GM12872 (cell line): ENCODE results near the gene STPG2.

Experiments used
- TF ChIP-seq, protein P1 (sequence below): IDR thresholded peaks from 3 replicates; pipeline ENCODE4 v1.5.1; 2011; ENCODE audit warnings: low read depth, mild to moderate bottlenecking, low read length, moderate library complexity; ENCODE audit not compliant: insufficient read depth

Gene STPG2

DNA sequence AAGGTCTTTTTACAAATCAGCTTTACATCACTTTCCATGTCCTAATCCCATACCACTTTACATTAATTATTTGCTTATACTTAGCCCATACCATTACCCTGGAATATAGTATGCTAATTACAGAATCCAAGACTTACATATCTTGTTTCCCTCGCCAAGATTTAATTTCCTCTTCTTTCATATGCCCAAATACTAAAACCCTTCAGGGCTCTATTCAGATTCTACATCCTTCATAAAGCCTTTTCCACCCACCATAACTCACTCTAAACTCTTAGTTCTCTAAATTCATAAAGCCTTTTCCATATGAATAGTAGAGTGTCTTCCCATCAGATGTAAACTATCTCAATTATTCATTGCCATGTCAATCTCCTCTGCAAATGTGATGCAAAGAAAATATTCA lies 390.7 kb downstream of the STPG2 start:
- TF ChIP-seq, protein P1, sequence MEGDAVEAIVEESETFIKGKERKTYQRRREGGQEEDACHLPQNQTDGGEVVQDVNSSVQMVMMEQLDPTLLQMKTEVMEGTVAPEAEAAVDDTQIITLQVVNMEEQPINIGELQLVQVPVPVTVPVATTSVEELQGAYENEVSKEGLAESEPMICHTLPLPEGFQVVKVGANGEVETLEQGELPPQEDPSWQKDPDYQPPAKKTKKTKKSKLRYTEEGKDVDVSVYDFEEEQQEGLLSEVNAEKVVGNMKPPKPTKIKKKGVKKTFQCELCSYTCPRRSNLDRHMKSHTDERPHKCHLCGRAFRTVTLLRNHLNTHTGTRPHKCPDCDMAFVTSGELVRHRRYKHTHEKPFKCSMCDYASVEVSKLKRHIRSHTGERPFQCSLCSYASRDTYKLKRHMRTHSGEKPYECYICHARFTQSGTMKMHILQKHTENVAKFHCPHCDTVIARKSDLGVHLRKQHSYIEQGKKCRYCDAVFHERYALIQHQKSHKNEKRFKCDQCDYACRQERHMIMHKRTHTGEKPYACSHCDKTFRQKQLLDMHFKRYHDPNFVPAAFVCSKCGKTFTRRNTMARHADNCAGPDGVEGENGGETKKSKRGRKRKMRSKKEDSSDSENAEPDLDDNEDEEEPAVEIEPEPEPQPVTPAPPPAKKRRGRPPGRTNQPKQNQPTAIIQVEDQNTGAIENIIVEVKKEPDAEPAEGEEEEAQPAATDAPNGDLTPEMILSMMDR: no peak

DNA sequence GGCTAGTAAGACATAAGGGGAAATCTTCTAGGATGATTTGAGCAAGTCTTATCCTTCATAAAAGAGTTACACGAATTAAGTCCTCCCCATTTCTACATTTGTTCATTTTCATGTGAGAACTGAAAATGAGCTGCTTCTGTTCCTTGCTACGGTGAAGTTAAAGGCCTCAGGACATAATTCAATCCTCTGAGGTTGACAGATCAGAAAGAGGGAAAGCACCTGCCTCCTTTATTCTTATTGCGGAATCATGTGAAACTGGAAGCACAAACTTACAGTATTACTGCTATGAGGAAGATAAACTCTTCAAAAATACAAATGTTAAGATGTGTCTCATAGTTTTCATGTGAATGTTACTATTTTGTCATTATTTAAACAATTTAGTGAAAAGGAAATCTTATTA lies 395.3 kb downstream of the STPG2 start:
- TF ChIP-seq, protein P1: no peak

GRCh38 chr4:97720869-97721432 lies 422.3 kb downstream of the STPG2 start:
- TF ChIP-seq, protein P1: 0 out of 3 replicates have a peak, but pooled peaks have one; percentile 18

DNA sequence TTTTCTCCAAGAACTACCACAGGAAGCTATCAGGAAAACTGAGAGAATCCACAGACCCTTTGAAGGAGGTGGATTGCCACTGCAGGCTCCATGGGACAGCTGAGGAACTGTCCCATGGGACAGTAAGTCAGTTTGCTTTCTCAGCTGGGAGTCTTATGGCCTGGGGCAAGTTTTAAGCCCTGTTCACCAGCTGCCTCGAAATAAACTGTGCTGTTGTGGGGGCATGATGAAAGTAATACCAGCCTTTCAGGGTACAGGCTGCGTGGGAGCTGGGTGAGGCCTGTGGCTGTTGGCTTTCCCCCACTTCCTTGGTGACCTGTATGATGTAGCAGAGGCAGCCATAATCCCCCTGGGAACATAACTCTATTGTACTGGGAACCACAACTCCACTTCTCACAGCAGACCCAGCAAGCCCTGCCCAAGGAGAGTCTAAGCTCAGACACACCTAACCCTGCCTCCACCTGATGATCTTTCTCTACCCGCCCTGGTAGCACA lies 452.1 kb downstream of the STPG2 start:
- TF ChIP-seq, protein P1: no peak

- TF ChIP-seq, protein P1: no peak
Observed at GRCh38 chr4:97670703-97671269, 472.5 kb downstream of the STPG2 start.

- TF ChIP-seq, protein P1: no peak
Observed at GRCh38 chr4:97665553-97665952, 477.7 kb downstream of the STPG2 start.

GRCh38 chr4:97664741-97665140 lies 478.5 kb downstream of the STPG2 start:
- TF ChIP-seq, protein P1: no peak
